Mucosa of rectum (tissue), 2 donors: Measurements from ENCODE around the gene CCNB2.

ENCODE experiments used
- H3K27ac ChIP-seq, 2 donors: one replicate each; pipeline ENCODE4 v1.7.0; 2013; ENCODE audit warnings: inconsistent platforms in 2 of 2, low read depth in 2 of 2, low read length in 2 of 2
- H3K27me3 ChIP-seq, 2 donors: one replicate each; pipeline ENCODE4 v1.7.0; 2013; ENCODE audit warnings: low read length in 2 of 2; ENCODE audit not compliant: control insufficient read depth in 2 of 2, insufficient read depth in 2 of 2
- H3K36me3 ChIP-seq, 2 donors: one replicate each; pipeline ENCODE4 v1.7.0; 2013; ENCODE audit warnings: low read length in 2 of 2; ENCODE audit not compliant: control insufficient read depth in 2 of 2, insufficient read depth in 2 of 2
- H3K4me1 ChIP-seq, 2 donors: one replicate each; pipeline ENCODE4 v1.7.0; 2013; ENCODE audit warnings: low read length in 2 of 2, mild to moderate bottlenecking in 1 of 2; ENCODE audit not compliant: control insufficient read depth in 2 of 2, insufficient read depth in 2 of 2
- H3K4me3 ChIP-seq, 2 donors: one replicate each; pipeline ENCODE4 v1.7.0; 2013; ENCODE audit warnings: low read length in 2 of 2
- H3K9ac ChIP-seq, 2 donors: one replicate each; pipeline ENCODE4 v1.7.0; 2013; ENCODE audit warnings: low read length in 2 of 2, low read depth in 1 of 2, mild to moderate bottlenecking in 1 of 2
- H3K9me3 ChIP-seq, 2 donors: one replicate each; pipeline ENCODE4 v1.7.0; 2013; ENCODE audit warnings: low read length in 2 of 2; ENCODE audit not compliant: control insufficient read depth in 2 of 2
- donor health status: healthy.
- donor health status: Normal muscosa, but diverticular disease.

Gene CCNB2

GRCh38 chr15:59150185-59150584 is 45.2 kb downstream of the CCNB2 start:
- Histone ChIP-seq H3K9me3 (no peaks in the 10 kb centered on the region), H3K36me3 (peaks cover 61 to 65% of the 10 kb centered on the region in 2 donors), H3K27me3 (no peaks in the 10 kb centered on the region), H3K4me1 (no peaks in the 10 kb centered on the region), H3K9ac (no peak overlapping the region), H3K27ac (no peak overlapping the region), H3K4me3 (no peak overlapping the region)

DNA sequence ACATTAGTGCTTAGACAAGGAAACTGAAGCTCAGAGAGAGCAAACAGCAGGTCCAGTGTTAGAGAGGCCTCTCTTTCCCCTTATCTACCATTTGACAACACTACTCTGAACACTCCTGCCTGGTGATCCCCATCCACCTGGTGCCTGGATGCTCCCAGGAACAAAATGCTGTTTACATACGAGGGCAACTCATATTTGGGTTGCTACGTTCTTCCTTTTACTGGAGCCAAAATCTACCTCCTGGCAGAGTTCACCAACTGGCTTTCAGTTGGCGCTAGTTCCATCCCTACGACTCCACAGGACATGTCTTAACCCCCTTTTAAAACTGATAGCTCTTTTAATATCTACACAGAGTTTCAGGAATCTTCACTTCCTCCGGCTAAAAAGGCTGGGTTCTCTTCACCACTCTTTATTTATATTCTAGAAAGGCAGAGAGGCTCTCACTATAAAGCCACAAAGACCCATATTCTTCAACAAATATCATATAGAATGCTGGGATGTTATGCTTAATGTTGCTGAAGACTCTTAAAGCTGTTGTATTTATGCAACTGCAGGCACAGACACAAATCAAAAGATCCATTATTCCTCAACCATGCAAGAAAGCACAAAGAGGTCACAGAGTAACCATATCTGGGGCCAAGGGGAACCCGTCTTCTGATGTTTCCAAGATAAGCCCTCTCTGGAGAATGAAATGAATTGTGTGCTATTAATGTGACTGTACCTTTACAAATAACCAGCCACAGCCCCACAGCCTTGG is 47.9 kb downstream of the CCNB2 start:
- no peak overlapping the region for H3K4me3 ChIP-seq
- no peaks in the 10 kb centered on the region for H3K4me1 ChIP-seq
- no peaks in the 10 kb centered on the region for H3K9me3 ChIP-seq
- no peak overlapping the region for H3K9ac ChIP-seq
- no peak overlapping the region for H3K27ac ChIP-seq
- H3K36me3 ChIP-seq: peaks cover 50 to 66% of the 10 kb centered on the region in 2 donors
- H3K27me3 ChIP-seq: no peaks in the 10 kb centered on the region

DNA sequence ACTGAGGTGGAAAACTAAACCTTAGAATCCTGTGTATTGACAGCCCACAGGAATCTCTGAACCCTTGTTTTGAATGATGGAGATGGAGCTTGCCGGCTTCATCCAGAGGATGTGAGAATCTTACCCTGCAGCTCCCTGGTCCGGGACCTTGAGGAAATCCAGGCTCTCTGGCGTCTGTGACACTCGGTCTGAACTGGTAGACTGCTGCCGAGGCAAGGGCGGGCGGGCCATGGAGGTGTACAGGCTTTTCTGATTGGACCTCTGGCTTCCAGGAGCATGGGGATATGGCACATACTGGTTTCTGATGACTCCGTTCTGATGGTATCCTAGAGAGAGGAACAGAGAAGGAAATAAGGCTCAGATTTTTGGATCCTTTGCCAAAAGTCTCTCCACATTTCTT is 48.5 kb downstream of the CCNB2 start:
- Histone ChIP-seq H3K27ac (no peak overlapping the region), H3K27me3 (no peaks in the 10 kb centered on the region), H3K9ac (no peak overlapping the region), H3K9me3 (no peaks in the 10 kb centered on the region), H3K4me3 (no peak overlapping the region), H3K36me3 (peaks cover 56 to 68% of the 10 kb centered on the region in 2 donors), H3K4me1 (no peaks in the 10 kb centered on the region)

- Histone ChIP-seq H3K36me3 (peaks cover 64 to 75% of the 10 kb centered on the region in 2 donors), H3K9ac (no peak overlapping the region), H3K27ac (no peak overlapping the region), H3K27me3 (no peaks in the 10 kb centered on the region), H3K9me3 (no peaks in the 10 kb centered on the region), H3K4me3 (no peak overlapping the region), H3K4me1 (no peaks in the 10 kb centered on the region)
Observed at GRCh38 chr15:59154243-59154642, 49.3 kb downstream of the CCNB2 start.

DNA sequence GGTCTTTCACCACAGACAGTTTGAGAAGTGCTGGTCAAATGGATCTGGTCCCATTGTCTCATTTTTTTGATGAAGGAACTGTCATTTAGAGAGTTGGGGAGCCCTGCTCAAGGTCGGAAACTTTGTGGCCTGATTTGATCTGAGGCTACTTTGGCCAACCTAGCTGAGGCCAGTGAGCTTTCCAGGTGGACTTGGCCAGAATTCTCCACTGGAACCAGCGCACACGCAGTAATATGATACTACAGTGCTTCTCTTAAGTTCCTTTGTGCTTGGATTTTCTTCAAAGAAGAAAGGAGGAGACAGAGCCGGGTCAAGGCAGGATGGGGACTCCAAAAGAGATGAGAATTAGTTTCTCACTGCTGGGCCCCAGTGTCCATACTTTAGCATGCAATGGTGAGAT is 50.5 kb downstream of the CCNB2 start:
- H3K9me3 ChIP-seq: no peaks in the 10 kb centered on the region
- H3K9ac ChIP-seq: no peak overlapping the region
- no peaks in the 10 kb centered on the region for H3K4me1 ChIP-seq
- H3K36me3 ChIP-seq: peaks cover 57 to 68% of the 10 kb centered on the region in 2 donors
- H3K27me3 ChIP-seq: no peaks in the 10 kb centered on the region
- H3K27ac ChIP-seq: no peak overlapping the region
- H3K4me3 ChIP-seq: no peak overlapping the region

DNA sequence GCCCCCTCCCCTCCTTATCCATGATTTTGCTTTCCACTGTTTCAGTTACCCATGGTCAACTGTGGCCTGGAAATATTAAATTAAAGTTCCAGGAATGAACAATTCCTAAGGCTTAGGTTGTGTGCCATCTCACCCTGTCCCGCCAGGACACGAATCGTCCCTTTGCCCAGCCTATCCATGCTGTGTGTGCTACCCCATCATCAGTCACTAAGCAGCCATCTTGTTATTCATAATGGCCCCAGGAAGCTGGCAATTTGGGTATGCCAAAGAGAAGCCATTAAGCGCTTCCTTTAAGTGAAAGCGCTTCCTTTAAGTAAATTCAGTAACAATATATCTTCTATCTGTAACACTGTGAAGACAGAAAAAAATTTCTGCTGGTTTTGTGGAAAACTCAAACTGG is 52.5 kb downstream of the CCNB2 start:
- Histone ChIP-seq H3K4me1 (no peaks in the 10 kb centered on the region), H3K4me3 (no peak overlapping the region), H3K27ac (no peak overlapping the region), H3K9ac (no peak overlapping the region), H3K27me3 (no peaks in the 10 kb centered on the region), H3K36me3 (peaks cover 65 to 73% of the 10 kb centered on the region in 2 donors), H3K9me3 (no peaks in the 10 kb centered on the region)

DNA sequence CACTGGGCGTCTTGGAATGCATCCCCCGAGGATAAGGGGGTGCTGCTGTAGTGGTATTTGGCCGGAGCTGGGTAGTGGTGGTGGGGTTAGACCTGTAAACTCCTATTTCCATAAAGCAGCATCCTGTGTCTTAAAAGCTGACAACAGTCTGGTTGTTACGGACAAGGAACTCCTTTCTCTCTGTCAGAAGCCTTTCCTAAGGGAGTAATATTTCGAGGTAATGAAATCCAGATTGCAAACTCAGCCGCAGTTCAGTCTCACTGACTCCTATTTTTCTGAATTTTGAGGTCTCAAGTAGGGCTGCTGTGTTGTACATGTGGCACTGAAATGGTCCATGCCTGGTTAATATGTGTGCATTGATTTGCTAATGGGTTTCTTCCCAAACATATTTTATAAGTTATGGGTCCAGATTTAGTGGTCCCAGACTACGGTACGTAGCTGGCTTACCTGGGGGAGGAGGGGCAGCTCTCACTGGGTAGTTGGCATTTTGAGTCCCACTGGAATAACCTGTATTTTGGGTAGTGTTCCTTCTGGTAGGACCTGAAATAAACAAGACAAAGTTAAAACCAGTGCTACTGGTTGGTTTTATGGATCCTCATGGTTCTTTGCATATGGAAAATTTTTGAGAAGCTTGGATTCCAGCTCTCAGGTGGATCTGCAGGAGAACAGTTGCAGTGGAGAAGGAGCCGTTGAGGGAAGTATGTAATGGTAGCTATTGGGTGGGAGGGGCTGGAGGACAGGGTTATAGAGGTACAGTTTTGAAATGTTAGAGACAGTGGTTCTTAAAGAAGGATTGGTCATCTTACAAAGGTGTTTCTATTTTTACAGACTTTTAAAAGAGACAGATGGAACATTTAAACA is 53.1 kb downstream of the CCNB2 start:
- no peak overlapping the region for H3K27ac ChIP-seq
- no peaks in the 10 kb centered on the region for H3K4me1 ChIP-seq
- no peaks in the 10 kb centered on the region for H3K9me3 ChIP-seq
- no peaks in the 10 kb centered on the region for H3K27me3 ChIP-seq
- no peak overlapping the region for H3K9ac ChIP-seq
- peaks cover 61 to 70% of the 10 kb centered on the region in 2 donors for H3K36me3 ChIP-seq
- no peak overlapping the region for H3K4me3 ChIP-seq

GRCh38 chr15:59158701-59159034 is 53.7 kb downstream of the CCNB2 start:
- Histone ChIP-seq H3K27ac (no peak overlapping the region), H3K4me1 (no peaks in the 10 kb centered on the region), H3K27me3 (no peaks in the 10 kb centered on the region), H3K9me3 (no peaks in the 10 kb centered on the region), H3K4me3 (no peak overlapping the region), H3K9ac (no peak overlapping the region), H3K36me3 (peaks cover 55 to 64% of the 10 kb centered on the region in 2 donors)

- Histone ChIP-seq H3K27me3 (no peaks in the 10 kb centered on the region), H3K9me3 (no peaks in the 10 kb centered on the region), H3K4me3 (no peak overlapping the region), H3K9ac (no peak overlapping the region), H3K4me1 (no peaks in the 10 kb centered on the region), H3K36me3 (peaks cover 50 to 59% of the 10 kb centered on the region in 2 donors), H3K27ac (no peak overlapping the region)
Observed at GRCh38 chr15:59159210-59159609, 54.3 kb downstream of the CCNB2 start.

DNA sequence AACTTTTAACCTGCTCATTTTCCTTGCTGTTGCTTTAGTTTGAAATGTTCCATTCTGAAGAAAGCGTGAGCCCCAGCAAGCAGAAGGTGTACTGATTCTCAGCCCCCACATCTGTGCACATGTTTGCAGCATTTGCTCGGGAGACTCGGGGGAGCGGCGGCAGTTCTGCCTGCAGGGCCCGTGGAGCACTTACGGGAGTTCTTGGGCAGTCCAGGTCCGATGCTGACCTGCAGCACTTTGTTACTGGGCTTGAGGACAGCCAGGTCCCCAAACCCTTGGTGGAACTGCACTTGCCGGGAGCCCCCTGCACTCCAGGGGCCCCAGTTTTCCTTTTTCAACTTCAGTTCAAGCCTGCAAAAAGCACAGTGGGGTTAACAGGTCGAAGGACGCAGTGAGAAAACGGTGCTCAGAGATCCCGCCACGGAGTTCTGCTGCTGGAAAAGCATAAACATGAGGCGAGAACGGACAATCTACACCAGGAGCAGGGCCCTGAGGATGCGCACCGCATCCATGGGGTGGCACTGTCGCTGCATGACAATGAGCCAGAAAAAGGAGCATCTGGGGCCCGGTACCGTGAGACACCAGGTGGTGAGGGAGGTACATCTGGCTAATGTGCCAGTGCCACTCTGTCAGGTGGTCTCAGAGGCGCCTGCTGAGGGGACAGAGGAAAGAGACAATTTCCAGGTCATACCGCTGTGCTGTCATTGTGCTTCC is 56.1 kb downstream of the CCNB2 start:
- H3K4me3 ChIP-seq: no peak overlapping the region
- H3K36me3 ChIP-seq: peaks cover 50 to 51% of the 10 kb centered on the region in 2 donors
- no peaks in the 10 kb centered on the region for H3K9me3 ChIP-seq
- H3K27me3 ChIP-seq: no peaks in the 10 kb centered on the region
- H3K4me1 ChIP-seq: no peaks in the 10 kb centered on the region
- no peak overlapping the region for H3K27ac ChIP-seq
- no peak overlapping the region for H3K9ac ChIP-seq
